H54 (cell line): ENCODE data around the gene PARD3.
"Not testable (repeated sequence)": the region's sequence is repeated elsewhere in the genome, so short reads cannot be mapped to it uniquely, and the experiment has no call there.

ENCODE experiments used
- DNase-seq: peaks from one replicate; pipeline ENCODE4 v3.0.0; 2011; ENCODE audit warnings: low spot score, mixed read lengths; ENCODE audit not compliant: insufficient read length
- FAIRE-seq: peaks from 3 replicates; lab custom pipeline; 2011; peaks lifted over from hg19 to GRCh38; lab: Jason Lieb, UNC
- POLR2A ChIP-seq: IDR thresholded peaks from 2 replicates; pipeline ENCODE4 v1.6.1; 2011; ENCODE audit warnings: low read depth, mild to moderate bottlenecking, low read length

The PARD3 gene

GRCh38 chr10:34403512-34403911 is 411.6 kb downstream of the PARD3 start:
- DNase-seq (no peak), FAIRE-seq (peak; percentile 95)
- TF ChIP-seq POLR2A = no peak

DNA sequence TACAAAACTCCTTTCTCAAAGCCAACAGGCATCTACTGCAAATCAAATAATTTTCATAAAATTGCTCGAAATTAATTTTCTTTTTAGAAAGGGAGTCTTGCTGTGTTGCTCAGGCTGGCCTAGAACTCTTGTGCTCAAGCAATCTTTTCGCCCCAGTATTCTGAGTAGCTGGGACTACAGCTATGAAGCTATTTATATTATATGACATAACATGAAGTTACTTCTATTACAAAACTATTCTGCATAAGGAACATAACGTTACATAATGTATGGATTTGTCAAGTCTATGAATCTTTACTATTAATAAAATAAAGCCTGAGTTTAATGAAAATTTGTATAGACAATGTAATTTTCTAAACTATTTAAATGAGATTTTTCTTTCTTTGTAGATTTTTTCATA is 415.0 kb downstream of the PARD3 start:
- no peak for FAIRE-seq
- TF ChIP-seq POLR2A = no peak
- DNase-seq = no peak

DNA sequence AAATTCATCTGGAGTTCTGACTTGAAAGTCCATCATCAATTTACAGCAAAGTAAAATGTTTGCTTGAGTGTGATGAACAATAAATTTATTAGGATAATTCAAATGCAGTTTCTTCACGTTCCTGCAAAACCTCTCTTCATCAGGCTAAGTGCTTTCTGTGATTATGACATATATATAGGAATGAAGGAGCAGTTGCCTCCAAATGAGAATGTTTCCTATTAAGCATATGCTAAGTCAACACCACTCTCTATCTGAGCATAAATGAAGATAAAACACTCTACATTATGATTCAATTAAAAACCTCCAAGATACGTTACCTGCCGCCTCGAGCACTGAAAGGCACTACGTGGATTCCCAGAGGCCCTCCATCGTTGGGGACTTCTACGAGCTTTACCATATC is 416.1 kb downstream of the PARD3 start:
- FAIRE-seq = no peak
- TF ChIP-seq POLR2A = no peak

DNA sequence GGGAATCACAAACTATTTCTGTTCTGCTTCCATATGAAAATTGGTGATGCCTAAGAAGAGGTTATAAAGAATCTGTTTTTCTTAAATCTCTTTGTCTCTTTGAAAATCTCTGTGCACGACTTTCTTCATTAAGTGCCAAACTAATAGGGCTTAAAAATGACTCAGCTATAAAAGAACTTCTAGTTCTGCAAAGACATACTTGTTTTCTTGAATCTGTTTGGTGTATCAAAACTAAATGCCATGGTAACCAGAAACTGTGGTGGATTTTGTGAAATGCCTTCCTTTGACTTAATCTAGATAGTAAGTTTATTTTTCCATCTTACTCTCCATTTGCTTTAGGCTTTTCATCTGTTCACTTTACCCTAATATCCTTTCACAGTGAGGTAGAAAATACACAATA is 417.8 kb downstream of the PARD3 start:
- no peak for TF ChIP-seq POLR2A
- FAIRE-seq (peak; percentile 48), DNase-seq (no peak)

More for the DNA sequence above, 416.1 kb downstream of the PARD3 start:
- DNase-seq = no peak

DNA sequence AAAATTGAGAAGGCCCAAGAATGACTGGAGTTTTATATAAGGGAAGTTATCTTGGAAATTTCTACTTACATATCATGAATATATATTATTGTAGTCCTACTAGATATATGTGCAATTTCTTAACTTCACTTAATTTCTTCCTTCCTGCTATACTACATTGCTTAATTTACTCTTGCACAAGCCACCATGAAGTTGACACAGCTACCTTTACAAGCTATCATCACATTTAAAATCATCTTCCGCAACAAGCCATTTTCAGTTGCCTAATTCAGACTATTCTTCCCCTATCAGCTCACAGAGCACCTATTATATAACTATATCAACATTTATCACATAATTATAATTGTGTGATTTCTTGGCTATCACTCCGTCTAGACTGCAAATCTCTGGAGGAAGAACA is 418.4 kb downstream of the PARD3 start:
- no peak for TF ChIP-seq POLR2A
- DNase-seq (no peak), FAIRE-seq (no peak)

GRCh38 chr10:34392641-34393170 is 422.4 kb downstream of the PARD3 start:
- TF ChIP-seq POLR2A = no peak
- FAIRE-seq = peak; percentile 15
- DNase-seq = no peak

- FAIRE-seq, DNase-seq: not testable (repeated sequence)
Observed at GRCh38 chr10:34391168-34391567, 423.9 kb downstream of the PARD3 start.

GRCh38 chr10:34389801-34390200 is 425.3 kb downstream of the PARD3 start:
- DNase-seq (no peak), FAIRE-seq (no peak)
- TF ChIP-seq POLR2A = no peak

GRCh38 chr10:34386921-34387320 is 428.2 kb downstream of the PARD3 start:
- no peak for TF ChIP-seq POLR2A
- DNase-seq = no peak
- FAIRE-seq = no peak

- DNase-seq = no peak
- TF ChIP-seq POLR2A = no peak
- no peak for FAIRE-seq
Observed at GRCh38 chr10:34384372-34384771, 430.7 kb downstream of the PARD3 start.

- DNase-seq = no peak
- no peak for FAIRE-seq
- TF ChIP-seq POLR2A = no peak
Observed at GRCh38 chr10:34382626-34383025, 432.5 kb downstream of the PARD3 start.

DNA sequence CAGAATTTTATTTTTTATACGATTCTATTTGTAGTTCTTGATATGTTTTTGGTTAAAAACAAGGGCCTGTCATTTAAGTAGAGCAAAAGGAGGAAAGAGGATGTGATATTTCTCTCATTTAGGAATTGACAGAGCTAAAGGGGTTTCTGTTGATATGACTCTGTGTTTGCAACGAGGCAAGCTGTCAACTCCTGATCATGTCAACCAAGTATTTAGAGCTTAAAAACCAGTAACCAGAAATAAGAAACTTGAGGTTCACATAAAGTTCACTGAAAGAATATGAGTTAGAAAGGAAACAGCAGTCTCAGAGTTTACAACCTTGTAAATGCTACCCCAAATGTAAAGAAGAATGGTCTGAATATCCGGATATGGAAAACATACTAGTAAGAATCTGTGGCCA is 434.2 kb downstream of the PARD3 start:
- no peak for TF ChIP-seq POLR2A
- FAIRE-seq (no peak), DNase-seq (no peak)

- FAIRE-seq = peak; percentile 33
- no peak for DNase-seq
Observed at GRCh38 chr10:34378297-34378696, 436.8 kb downstream of the PARD3 start.

GRCh38 chr10:34377833-34378232 is 437.3 kb downstream of the PARD3 start:
- no peak for FAIRE-seq
- no peak for TF ChIP-seq POLR2A

More at GRCh38 chr10:34378297-34378696, 436.8 kb downstream of the PARD3 start:
- no peak for TF ChIP-seq POLR2A

GRCh38 chr10:34374356-34375045 is 440.6 kb downstream of the PARD3 start:
- no peak for FAIRE-seq
- TF ChIP-seq POLR2A = no peak
- DNase-seq = no peak

More at GRCh38 chr10:34377833-34378232, 437.3 kb downstream of the PARD3 start:
- no peak for DNase-seq
